Rectal smooth muscle tissue (tissue), 1 donor: ENCODE data around the gene SLC11A2.

Experiments used
- H3K27ac ChIP-seq: one replicate; pipeline ENCODE4 v1.7.0; 2013; ENCODE audit warnings: low read depth, low read length, inconsistent platforms
- H3K27me3 ChIP-seq: one replicate; pipeline ENCODE4 v1.7.0; 2013; ENCODE audit warnings: low read length; ENCODE audit not compliant: control insufficient read depth, insufficient read depth
- H3K36me3 ChIP-seq: one replicate; pipeline ENCODE4 v1.7.0; 2013; ENCODE audit warnings: low read length; ENCODE audit not compliant: control insufficient read depth, insufficient read depth
- H3K4me1 ChIP-seq: one replicate; pipeline ENCODE4 v1.7.0; 2013; ENCODE audit warnings: low read length; ENCODE audit not compliant: control insufficient read depth, insufficient read depth
- H3K4me3 ChIP-seq: one replicate; pipeline ENCODE4 v1.7.0; 2013; ENCODE audit warnings: low read length
- H3K9ac ChIP-seq: one replicate; pipeline ENCODE4 v1.7.0; 2013; ENCODE audit warnings: low read length

The SLC11A2 gene

DNA sequence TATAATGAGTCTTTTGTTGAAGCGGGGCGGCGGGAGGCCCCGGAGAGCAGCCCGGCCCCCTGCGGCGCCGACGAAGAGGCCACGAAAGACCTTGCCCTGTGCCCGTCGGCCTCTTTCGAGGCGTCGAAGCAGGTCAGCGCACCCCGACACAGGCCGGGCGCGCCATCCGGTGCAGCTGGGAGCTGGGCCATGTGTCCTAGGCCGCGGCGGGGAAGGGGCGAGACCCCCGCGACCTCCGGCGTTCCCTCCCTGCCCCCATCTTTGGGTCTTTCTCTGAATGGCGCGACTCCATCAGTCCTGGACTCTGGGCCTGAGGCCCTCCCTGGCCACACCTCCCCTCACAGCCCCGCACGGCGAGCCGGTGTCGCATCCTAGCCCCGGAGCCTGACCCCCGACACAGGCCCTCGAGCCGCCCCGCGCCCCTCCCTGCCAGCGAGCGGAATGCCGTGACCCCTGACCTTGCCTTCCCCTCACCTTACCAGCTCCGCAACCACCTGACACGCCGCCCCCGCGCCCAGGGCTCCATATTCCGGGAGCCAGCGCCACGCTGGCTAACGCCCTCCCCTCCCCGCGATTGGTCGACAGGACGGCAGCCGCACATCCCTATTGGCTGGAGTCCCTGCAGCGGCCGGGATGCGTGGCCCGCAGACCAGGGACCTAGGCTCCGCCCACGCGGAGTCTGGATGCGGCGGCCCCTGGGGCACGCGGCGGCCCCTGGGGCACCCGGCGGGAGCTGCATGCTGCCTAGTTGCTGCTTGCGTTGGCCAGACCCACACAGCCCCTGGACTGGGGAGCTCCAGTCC is at the start of gene SLC11A2:
Gene SLC11A2, minus strand, starts transcription at position 549 of the 803 bp plus-strand sequence. CDS start 15,656 bp downstream, outside the sequence.
- Histone ChIP-seq H3K27ac (peak within 1 kb of the TSS; percentile 92), H3K27me3 (no peaks in the 10 kb centered on the region), H3K4me1 (peaks cover 4% of the 10 kb centered on the region), H3K36me3 (no peaks in the 10 kb centered on the region), H3K9ac (peak within 1 kb of the TSS; percentile 78), H3K4me3 (peak within 1 kb of the TSS; percentile 90)

DNA sequence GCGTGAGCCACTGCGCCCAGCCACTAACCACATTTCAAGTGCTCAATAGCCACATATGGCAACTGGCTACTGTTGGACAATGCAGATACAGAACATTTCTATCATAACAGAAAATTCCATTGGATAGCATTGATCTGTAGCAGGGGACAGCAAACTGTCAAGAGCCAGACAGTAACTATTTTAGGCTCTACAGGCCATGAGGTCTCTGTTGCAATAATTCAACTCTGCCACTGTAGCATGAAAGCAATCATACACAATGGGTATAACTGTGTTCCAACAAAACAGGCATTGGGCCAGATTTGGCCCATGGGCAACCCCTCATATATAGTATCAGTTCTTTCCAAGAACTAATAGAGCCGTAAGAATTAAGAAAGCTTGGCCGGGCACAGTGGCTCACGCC is 49.2 kb upstream of the SLC11A2 start:
- Histone ChIP-seq H3K27me3 (no peaks in the 10 kb centered on the region), H3K4me1 (peaks cover 9% of the 10 kb centered on the region), H3K27ac (no peak overlapping the region)

DNA sequence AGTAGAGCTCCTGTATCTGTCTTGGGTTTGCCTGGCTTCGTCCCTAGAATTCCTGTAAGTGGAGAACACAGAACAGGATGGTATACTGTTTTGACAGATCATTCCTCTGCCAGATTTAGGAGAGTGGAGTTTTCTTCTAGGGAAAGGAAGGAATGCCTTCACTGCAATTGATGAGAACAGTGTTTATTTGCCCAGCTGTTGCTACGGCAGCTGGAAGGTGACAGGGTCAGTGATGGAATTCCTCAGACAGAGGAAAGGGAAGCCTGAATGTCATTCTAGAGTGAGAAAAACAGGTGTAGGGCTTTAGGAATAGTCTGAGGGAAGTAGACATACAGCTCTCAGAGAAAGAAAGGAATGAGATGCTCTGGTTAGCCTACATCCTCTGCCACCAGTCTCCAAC is 45.5 kb upstream of the SLC11A2 start:
- Histone ChIP-seq H3K27ac (no peak overlapping the region), H3K4me3 (no peak overlapping the region), H3K4me1 (peaks cover 5% of the 10 kb centered on the region), H3K27me3 (no peaks in the 10 kb centered on the region), H3K9ac (no peak overlapping the region), H3K36me3 (peaks cover 17% of the 10 kb centered on the region)

More for the DNA sequence above, 49.2 kb upstream of the SLC11A2 start:
- no peak overlapping the region for H3K4me3 ChIP-seq
- no peak overlapping the region for H3K9ac ChIP-seq
- peaks cover 4% of the 10 kb centered on the region for H3K36me3 ChIP-seq

DNA sequence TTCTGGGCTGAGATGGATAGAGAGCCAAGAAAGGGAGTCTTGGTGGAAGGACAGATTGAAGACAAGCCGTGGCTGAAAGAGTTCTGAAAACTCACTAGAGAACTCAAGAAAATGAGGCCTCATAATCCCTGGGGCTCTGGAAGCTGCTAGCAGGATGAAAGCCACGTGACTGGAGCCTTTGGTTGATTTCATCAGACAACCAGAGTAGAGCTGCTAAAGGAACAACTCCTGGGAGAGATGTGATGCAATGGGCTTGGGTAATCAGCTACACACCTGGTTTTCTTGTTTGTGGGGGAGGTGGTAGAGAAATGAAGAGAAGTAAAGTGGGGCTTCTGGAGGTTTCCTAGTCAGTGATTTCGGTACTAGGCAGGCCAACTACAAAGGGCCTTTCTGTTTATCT is 43.8 kb upstream of the SLC11A2 start:
- peaks cover 5% of the 10 kb centered on the region for H3K4me1 ChIP-seq
- H3K27me3 ChIP-seq = no peaks in the 10 kb centered on the region
- no peak overlapping the region for H3K4me3 ChIP-seq
- no peak overlapping the region for H3K9ac ChIP-seq
- no peak overlapping the region for H3K27ac ChIP-seq
- peaks cover 20% of the 10 kb centered on the region for H3K36me3 ChIP-seq

DNA sequence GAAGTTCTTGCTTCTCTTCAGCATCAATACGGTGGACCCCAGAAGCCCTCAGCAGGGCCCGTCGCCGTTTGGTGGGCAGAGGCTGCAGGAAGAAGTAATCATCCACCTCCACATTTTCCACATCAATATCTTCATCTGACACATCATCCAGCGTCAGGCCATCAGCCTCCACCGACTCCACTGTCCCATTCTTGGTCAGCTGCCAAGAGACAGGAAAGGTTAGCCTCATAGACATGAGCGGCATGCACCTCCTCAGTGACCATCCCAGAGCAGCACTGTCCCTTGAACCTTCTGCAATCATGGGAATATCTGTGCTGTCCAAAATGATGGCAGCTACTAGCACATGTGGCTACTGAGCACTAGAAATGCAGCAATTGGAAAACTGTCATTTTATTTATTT is 41.6 kb upstream of the SLC11A2 start:
- Histone ChIP-seq H3K36me3 (peaks cover 35% of the 10 kb centered on the region), H3K27me3 (no peaks in the 10 kb centered on the region), H3K9ac (no peak overlapping the region), H3K4me1 (peaks cover 5% of the 10 kb centered on the region), H3K27ac (no peak overlapping the region), H3K4me3 (no peak overlapping the region)

DNA sequence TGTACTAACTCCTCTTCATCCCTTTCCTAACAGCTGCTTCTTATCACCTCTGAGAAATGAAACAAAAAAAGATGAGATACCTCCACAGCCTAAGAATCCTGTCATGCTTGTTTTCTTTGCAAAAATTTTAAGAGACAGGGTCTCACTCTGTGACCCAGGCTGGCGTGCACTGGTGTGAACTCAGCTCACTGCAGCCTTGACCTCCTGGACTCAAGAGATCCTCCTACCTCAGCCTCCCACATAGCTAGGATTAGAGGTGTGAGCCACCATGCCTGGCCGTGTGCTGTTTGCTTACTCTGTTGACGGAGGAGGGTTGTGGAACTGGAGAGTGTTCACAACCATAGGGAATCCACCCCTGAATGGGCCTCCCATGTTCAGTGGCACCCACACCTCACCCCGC is 41.0 kb upstream of the SLC11A2 start:
- peaks cover 36% of the 10 kb centered on the region for H3K36me3 ChIP-seq
- H3K4me3 ChIP-seq = no peak overlapping the region
- H3K9ac ChIP-seq = no peak overlapping the region
- H3K4me1 ChIP-seq = peaks cover 5% of the 10 kb centered on the region
- no peaks in the 10 kb centered on the region for H3K27me3 ChIP-seq
- H3K27ac ChIP-seq = no peak overlapping the region

DNA sequence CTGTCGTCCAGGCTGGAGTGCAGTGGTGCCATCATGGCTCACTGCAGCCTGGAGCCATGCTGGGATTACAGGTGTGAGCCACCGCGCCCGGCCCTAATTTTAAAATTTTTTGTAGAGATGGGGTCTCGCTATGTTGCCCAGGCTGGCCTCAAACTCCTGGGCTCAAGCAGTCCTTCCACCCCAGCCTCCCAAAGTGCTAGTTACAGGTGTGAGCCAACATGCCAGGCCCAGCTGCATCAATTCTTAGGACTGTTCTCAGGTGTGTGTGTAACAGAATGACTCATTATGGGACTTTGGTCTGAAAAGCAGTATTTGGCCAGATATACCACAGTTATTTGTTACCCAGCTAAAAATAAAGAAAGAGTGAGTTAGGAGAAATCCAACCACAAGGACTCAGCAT is 39.3 kb upstream of the SLC11A2 start:
- Histone ChIP-seq H3K27me3 (no peaks in the 10 kb centered on the region), H3K4me1 (no peaks in the 10 kb centered on the region), H3K27ac (no peak overlapping the region), H3K4me3 (no peak overlapping the region), H3K9ac (no peak overlapping the region), H3K36me3 (peaks cover 32% of the 10 kb centered on the region)

DNA sequence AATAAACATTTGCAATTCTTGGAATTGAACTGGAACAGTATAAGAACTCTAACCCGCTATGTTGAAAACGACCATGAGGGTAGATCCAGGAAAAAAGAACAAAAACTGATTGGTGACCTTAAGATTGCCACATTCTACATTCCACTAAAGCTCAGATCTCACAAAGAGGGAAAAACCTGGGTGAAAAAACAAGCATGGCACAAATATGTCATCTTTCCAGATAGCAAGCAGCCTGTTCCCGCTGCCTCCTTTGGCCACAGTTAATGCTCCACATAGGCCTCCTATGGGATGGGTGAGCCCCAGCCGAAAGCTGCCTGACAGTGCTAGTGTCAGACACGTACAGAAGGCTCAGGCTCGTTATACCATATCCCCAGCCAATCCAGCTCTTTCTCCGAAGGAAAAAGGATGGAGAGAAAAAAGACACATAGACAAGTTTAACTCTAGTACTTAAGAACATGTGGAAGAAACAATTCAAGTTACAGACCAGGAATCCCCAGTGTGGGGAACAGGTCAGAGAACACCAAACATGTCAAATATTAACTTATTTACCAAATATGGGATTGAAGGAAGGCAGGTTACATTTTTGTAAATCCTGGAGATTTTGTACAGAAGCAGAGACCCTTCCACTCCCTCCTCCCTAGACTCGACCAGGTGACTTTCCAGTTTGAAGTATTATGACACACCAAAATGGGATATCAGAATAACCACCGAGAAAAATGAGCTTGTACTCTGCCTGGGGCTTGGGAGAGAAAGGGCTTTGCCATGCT is 36.6 kb upstream of the SLC11A2 start:
- Histone ChIP-seq H3K4me3 (no peak overlapping the region), H3K27me3 (no peaks in the 10 kb centered on the region), H3K4me1 (no peaks in the 10 kb centered on the region), H3K27ac (no peak overlapping the region), H3K36me3 (peaks cover 36% of the 10 kb centered on the region), H3K9ac (no peak overlapping the region)

DNA sequence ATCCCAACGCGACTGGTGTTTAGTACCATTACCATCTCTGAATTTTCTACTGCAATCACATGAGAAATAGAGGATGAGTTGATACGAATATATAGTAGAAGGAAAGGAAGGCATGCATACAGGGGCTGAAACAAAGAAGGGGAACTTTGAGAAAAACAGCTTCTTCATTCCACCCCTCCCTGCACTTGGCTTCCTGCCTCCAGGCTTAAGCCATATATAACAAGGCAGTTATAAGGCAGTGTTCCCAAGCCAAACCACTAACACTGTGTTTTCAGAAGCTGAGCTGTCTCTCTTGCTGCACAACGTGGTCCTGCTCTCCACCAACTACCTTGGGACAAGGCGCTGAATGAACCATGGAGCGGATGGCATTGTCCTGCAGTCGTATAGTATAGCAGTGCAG is 32.9 kb upstream of the SLC11A2 start:
- Histone ChIP-seq H3K36me3 (peaks cover 36% of the 10 kb centered on the region), H3K27me3 (no peaks in the 10 kb centered on the region), H3K4me3 (no peak overlapping the region), H3K9ac (no peak overlapping the region), H3K4me1 (no peaks in the 10 kb centered on the region), H3K27ac (no peak overlapping the region)

DNA sequence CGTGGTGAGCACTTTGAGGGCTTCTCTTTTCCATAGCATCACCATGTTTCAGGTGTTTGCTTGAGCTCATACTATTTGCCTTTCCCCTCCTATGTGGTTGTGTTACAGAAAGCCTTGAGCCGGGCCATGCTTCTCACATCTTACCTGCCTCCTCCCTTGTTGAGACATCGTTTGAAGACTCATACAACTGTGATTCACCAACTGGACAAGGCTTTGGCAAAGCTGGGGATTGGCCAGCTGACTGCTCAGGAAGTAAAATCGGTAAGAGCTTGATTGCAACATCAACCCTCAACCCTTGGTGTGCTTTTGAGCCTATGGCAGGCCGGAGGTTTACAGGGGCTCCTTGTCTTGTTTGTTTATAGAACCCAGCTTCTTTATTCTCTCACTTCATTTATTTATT is 30.1 kb upstream of the SLC11A2 start:
- Histone ChIP-seq H3K4me1 (no peaks in the 10 kb centered on the region), H3K36me3 (peaks cover 23% of the 10 kb centered on the region), H3K4me3 (no peak overlapping the region), H3K27me3 (no peaks in the 10 kb centered on the region), H3K9ac (no peak overlapping the region), H3K27ac (no peak overlapping the region)

DNA sequence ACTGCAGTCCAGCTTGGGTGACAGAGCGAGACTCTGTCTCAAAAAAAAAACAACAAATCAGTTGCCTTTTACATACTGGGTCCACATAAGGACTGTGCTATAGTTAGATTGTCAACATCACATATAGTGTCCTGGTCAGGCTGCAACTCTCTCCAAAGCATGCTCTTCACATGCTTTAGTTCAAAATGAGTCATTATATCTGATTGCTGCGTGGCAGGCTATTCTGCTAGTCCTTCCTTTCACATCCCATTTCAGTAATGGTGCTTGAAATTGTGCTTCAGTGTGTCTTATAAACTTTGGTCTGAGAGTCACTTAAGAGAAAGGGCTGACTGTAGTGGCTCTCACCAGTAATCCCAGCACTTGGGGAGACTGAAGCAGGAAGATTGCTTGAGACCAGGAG is 28.9 kb upstream of the SLC11A2 start:
- no peak overlapping the region for H3K4me3 ChIP-seq
- no peak overlapping the region for H3K9ac ChIP-seq
- no peaks in the 10 kb centered on the region for H3K27me3 ChIP-seq
- no peak overlapping the region for H3K27ac ChIP-seq
- H3K4me1 ChIP-seq = no peaks in the 10 kb centered on the region
- peaks cover 23% of the 10 kb centered on the region for H3K36me3 ChIP-seq

DNA sequence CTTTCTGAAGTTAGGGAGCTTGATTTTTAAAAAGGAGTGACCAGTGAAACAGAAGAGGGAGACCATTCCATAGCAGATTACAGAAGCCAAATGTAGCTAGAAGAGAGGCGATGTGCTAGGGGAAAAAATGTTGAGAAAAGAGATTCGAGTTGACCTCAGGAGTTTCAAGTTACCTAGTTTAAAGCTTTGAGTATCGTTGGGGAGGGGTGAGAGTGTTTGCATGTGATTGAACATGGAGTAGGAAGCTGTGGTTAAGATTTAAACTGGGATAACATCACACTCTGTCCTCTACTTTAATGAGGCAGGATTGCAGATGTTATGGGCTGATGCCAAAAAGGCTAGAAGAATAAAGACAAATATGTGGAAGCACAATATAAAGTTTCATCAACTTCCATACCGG is 25.6 kb upstream of the SLC11A2 start:
- peaks cover 7% of the 10 kb centered on the region for H3K4me1 ChIP-seq
- H3K27me3 ChIP-seq = no peaks in the 10 kb centered on the region
- H3K4me3 ChIP-seq = no peak overlapping the region
- peaks cover 12% of the 10 kb centered on the region for H3K36me3 ChIP-seq
- no peak overlapping the region for H3K9ac ChIP-seq
- no peak overlapping the region for H3K27ac ChIP-seq
